ENCODE data around the gene MAD1L1. TPM values are rescaled to one million over a fixed set of nuclear protein-coding genes. Genes with fewer than 3 reads are reported as not detected.

Gene MAD1L1
- total RNA-seq, 1 donor from 2014 or later: 53.8 TPM

DNA sequence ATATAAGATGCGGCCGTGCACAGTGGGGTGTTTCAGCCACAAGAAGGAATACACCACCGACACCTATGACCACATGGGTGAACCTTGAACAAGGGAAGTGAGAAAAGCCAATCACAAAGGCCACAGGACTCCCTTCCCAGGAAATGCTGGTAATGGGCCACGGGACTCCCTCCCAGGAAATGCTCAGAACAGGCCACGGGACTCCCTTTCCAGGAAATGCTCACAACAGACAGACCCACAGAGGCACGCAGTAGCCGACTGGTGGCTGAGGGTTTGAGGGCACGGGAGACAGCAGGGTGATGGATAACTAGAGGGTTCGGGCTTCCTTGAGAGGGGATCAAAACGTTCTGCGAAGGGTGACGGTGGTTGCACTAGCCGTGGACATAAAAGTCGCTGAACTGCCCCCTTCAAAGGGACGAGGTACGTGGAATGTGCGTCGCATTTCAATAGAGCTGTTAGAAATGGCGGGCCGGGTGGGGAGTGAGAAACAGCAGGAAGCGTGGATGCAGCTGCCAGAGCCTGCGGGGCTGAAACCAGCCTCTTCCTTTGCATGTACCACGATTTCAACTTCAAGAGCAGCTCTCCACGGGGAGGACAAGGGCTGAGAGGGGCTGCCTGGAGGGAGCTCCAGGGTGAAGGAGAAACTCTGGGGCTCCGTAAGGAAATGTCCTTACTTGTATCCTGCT lies 288.7 kb downstream of the MAD1L1 start:
- TF ChIP-seq, protein P1, sequence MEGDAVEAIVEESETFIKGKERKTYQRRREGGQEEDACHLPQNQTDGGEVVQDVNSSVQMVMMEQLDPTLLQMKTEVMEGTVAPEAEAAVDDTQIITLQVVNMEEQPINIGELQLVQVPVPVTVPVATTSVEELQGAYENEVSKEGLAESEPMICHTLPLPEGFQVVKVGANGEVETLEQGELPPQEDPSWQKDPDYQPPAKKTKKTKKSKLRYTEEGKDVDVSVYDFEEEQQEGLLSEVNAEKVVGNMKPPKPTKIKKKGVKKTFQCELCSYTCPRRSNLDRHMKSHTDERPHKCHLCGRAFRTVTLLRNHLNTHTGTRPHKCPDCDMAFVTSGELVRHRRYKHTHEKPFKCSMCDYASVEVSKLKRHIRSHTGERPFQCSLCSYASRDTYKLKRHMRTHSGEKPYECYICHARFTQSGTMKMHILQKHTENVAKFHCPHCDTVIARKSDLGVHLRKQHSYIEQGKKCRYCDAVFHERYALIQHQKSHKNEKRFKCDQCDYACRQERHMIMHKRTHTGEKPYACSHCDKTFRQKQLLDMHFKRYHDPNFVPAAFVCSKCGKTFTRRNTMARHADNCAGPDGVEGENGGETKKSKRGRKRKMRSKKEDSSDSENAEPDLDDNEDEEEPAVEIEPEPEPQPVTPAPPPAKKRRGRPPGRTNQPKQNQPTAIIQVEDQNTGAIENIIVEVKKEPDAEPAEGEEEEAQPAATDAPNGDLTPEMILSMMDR (conservative IDR thresholded peaks at IDR 0.05): no peak
- no peak for DNase-seq (ENCODE audit: low read depth, low spot score)
- Mint-ChIP-seq H3K36me3 (ENCODE audit: low read depth) (no peaks in the 10 kb centered on the region), H3K4me1 (peaks cover 30% of the 10 kb centered on the region), H3K9me3 (no peaks in the 10 kb centered on the region), H3K27me3 (ENCODE audit: low read depth) (no peaks in the 10 kb centered on the region), H3K4me3 (no peak overlapping the region), H3K27ac (ENCODE audit: unreplicated experiment) (peak overlapping the region; percentile 87)

DNA sequence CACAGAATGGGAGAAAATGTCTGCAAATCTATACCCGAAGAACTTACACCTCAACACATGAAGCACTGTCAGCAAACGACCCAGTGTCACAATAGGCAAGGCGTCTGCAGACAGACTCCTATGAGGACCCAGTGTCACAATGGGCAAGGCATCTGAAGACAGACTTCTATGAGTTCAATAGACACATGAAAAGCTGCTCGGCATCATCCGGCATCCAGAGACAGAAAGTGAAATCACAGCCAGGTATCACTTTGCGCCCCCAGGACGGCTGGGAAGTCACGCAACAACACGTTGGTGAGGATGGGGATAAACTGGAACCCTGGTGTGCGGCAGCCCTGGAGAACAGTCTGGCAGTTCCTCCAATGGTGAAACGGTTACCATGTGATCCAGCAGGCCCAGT lies 289.4 kb downstream of the MAD1L1 start:
- no peak for DNase-seq (ENCODE audit: low read depth, low spot score)
- TF ChIP-seq, protein P1 (conservative IDR thresholded peaks at IDR 0.05): no peak

DNA sequence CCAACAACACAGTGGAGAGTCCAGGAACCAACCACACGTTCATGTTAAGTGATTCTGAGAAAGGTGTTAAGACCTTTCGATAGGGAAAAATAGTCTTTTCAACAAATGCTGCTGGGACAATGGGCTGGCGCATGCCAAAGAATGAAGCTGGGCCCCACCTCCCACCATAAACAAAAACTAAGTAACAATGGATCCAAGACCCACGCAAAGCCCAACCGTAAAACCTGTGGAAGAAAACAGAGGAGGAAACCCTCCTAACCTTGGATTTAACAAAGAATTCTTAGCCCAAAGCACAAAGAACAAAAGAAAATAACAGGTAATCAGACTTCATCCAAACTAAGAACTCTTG lies 289.8 kb downstream of the MAD1L1 start:
- H3K27ac Mint-ChIP-seq (ENCODE audit: unreplicated experiment): peak overlapping the region; percentile 71

More for the DNA sequence above, 289.4 kb downstream of the MAD1L1 start:
- Mint-ChIP-seq H3K27me3 (ENCODE audit: low read depth) (no peaks in the 10 kb centered on the region), H3K36me3 (ENCODE audit: low read depth) (peaks cover 2% of the 10 kb centered on the region), H3K4me1 (peaks cover 30% of the 10 kb centered on the region), H3K27ac (ENCODE audit: unreplicated experiment) (no peak overlapping the region), H3K9me3 (no peaks in the 10 kb centered on the region), H3K4me3 (no peak overlapping the region)

DNA sequence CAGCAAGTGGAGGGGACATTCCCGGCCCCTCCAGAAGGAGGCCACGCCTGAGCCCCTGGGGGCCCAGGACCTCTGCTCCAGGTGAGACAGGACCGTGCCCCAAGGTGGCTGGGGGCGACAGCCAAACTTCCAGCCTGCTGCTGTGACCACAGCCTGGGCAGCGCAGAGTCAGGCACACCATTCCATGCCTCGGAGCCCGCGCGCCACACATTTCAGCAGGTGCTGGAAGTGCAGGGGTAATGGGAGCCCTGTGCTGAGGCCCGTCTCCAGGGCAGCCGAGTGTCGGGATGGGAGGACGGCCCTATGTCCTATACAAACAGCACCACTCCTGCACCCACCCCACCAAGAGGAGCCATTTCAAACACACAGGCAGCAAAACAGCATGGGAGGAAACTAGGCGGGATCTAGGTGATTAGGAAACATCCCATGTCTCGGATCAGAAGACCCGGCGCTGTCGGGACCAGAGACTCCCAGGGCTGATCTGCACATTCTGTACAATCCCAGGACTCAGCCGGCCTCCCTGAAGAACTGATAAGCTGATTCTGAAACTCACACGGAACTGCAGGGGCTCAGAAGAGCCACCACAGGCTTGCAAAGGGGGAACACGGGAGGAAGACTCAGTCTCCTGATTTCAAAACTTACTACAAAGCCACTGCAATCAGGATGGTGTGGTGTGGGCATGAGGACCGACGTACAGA lies 290.4 kb downstream of the MAD1L1 start:
- H3K4me3 Mint-ChIP-seq: no peak overlapping the region
- H3K9me3 Mint-ChIP-seq: peaks cover 3% of the 10 kb centered on the region
- H3K4me1 Mint-ChIP-seq: peaks cover 30% of the 10 kb centered on the region
- TF ChIP-seq, protein P1 (conservative IDR thresholded peaks at IDR 0.05): no peak
- H3K27ac Mint-ChIP-seq (ENCODE audit: unreplicated experiment): peak overlapping the region; percentile 71
- H3K27me3 Mint-ChIP-seq (ENCODE audit: low read depth): no peaks in the 10 kb centered on the region
- peaks cover 5% of the 10 kb centered on the region for H3K36me3 Mint-ChIP-seq (ENCODE audit: low read depth)
- no peak for DNase-seq (ENCODE audit: low read depth, low spot score)

More for the DNA sequence above, 289.8 kb downstream of the MAD1L1 start:
- Mint-ChIP-seq H3K4me3 (no peak overlapping the region), H3K4me1 (peaks cover 30% of the 10 kb centered on the region), H3K27me3 (ENCODE audit: low read depth) (no peaks in the 10 kb centered on the region), H3K36me3 (ENCODE audit: low read depth) (peaks cover 5% of the 10 kb centered on the region), H3K9me3 (peaks cover 3% of the 10 kb centered on the region)
- TF ChIP-seq, protein P1 (conservative IDR thresholded peaks at IDR 0.05): no peak
- no peak for DNase-seq (ENCODE audit: low read depth, low spot score)

DNA sequence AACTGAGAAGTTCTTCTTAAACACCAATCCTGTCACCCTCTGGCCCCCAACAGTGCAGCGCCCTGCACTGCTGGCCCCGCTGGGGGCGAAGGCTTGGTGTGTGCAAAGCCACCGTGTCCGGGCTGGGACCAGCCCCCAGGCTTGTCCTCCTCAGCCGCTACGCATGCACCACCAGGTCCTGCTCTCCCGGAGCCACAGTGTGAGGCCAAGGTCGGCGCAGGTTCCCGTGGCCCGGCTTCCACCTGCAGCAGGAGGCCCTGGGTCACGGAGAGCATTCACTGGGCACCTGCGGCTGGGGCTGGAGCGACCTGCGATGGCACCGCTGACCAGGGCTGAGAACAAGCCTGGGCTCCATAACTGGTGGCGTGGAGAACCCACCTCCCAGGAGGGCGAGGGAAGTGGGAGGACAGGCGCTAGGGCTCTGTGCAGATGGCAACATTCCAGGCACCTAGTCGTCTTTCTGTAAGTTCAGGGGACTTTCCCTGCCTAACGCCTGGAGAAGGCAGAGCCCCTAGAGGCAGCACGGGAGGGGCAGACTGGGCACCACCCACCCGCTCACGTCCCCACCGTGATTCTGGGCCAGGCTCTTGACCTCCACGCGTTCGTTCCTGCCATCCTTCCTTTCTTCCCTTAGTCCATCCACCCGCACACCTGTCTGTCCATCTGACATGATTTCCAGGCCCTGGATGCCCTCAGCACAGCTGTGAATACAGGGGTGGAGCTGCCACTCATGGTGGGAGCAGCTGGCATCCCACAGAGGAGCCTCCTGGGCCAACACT lies 291.1 kb downstream of the MAD1L1 start:
- TF ChIP-seq, protein P1 (conservative IDR thresholded peaks at IDR 0.05): no peak
- no peak overlapping the region for H3K27ac Mint-ChIP-seq (ENCODE audit: unreplicated experiment)

More for the DNA sequence above, 291.1 kb downstream of the MAD1L1 start:
- Mint-ChIP-seq H3K4me1 (peaks cover 27% of the 10 kb centered on the region), H3K9me3 (peaks cover 3% of the 10 kb centered on the region), H3K4me3 (no peak overlapping the region), H3K36me3 (ENCODE audit: low read depth) (peaks cover 5% of the 10 kb centered on the region), H3K27me3 (ENCODE audit: low read depth) (no peaks in the 10 kb centered on the region)
- DNase-seq (ENCODE audit: low read depth, low spot score): no peak

All from neural crest cell (in vitro differentiated cells).